ENCODE data around the gene OR2B6. TPM values are rescaled to one million over a fixed set of nuclear protein-coding genes. Genes with fewer than 3 reads are reported as not detected.

The OR2B6 gene
- total RNA-seq = not detected in 2 replicates

DNA sequence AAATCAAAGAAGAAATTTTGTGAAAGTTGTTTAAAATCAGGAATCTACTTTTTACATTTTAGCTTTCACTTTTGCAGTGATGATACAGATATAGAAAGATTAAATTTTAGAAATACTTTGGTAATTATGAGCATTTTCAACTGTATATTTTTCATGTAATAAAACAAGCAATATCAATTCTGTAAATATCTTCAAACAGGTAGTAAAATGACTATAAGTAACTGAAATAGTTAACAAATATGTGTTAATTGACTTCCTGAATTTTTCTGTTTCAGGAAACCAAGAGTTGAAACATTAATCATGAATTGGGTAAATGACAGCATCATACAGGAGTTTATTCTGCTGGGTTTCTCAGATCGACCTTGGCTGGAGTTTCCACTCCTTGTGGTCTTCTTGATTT, at the start of gene OR2B6:
Gene OR2B6 (plus strand): TSS at position 301 of the 400 bp plus-strand sequence. CDS start 0 bp downstream, at position 301.

DNA sequence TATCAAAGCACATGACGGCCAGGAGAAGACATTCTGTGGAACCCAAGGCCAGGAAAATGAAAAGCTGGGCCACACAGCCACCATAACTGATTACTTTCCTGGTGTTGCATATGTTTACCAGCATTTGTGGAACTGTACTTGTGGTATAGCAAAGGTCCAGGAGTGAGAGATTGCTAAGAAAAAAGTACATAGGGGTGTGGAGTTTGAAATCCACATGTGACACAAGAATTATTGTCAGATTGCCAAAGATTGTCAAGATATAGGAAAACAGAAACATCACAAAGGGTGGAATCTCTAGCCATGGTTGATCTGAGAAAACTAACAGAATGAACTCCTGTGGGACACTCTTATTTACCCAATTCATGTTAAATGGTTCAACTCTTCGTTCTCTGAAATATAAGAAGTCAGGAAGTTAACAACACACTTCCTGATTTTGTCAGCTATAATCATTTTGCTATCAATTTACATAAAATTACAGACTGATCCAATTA, 45.0 kb upstream of the OR2B6 start, which contains the start of gene OR2B2:
Gene OR2B2 (minus strand): TSS at position 441 of the 491 bp plus-strand sequence. CDS start 77 bp downstream, at position 364.

Other genes starting within 250 kb of the OR2B6 start
- gene OR2B2, start 44.8 kb upstream of the OR2B6 start, total RNA-seq = not detected in 2 replicates
- 0.47 and 0.52 TPM in 2 replicates for gene ZNF165, start 123.3 kb downstream of the OR2B6 start, total RNA-seq
- 2.0 and 3.3 TPM in 2 replicates for gene ZSCAN16, start 167.4 kb downstream of the OR2B6 start, total RNA-seq
- 13.1 and 13.6 TPM in 2 replicates for gene ZKSCAN8, start 184.6 kb downstream of the OR2B6 start, total RNA-seq